Mammary epithelial cell (primary cell): ENCODE results near the gene SYNPO.

Experiments
- EZH2 ChIP-seq: IDR thresholded peaks from 2 replicates; pipeline ENCODE4 v1.6.1; 2012; ENCODE audit warnings: low read length, inconsistent platforms, borderline replicate concordance
- TF ChIP-seq, protein P1 (sequence below), 2 donors: IDR thresholded peaks in 1 of 2; conservative IDR thresholded peaks in 1 of 2; 2 replicates each; pipeline ENCODE4 v1.5.1; 2011 to 2012; ENCODE audit warnings: inconsistent platforms in 2 of 2, low read length in 2 of 2, mild to moderate bottlenecking in 2 of 2, control low read depth in 1 of 2, low read depth in 1 of 2; ENCODE audit not compliant: insufficient read depth in 1 of 2; ENCODE audit errors: extremely low read depth in 1 of 2

DNA sequence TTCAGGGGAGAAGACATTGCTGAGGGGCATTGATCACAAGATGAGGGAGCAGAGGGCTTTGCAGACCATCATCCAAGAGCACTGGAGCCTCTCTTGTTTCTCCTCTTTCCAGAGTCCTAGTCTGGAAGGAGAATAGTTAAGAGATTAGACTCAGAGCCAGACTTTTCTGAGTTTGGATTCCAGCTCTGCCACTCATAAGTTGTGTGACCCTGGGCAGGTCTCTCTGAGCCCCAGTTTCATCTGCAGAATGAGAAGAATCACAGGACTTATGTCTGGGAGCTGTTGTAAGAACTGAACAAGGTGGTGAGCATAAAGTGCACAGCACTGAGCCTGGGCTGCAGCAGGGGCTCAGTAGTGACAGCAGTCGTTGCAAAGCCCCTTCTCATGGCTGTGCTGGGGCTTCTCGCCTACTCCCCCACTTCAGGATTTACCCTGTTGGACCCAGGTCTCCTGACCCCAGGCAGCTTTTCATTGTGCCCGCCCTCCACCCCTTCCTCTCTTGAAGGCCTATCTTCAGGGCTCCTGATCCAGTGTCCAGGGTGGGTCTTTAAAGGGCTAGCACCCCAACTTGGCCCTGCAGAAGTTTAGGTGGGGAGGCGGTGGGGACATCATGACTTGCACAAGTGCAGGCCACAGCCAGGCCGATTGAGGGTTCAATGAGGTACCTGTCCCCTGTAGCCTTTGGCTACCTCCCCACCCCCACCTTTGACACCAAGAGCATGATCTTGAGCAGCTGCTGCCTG, 1.5 kb downstream of the SYNPO start:
- TF ChIP-seq EZH2, result no peak
- TF ChIP-seq, protein P1, sequence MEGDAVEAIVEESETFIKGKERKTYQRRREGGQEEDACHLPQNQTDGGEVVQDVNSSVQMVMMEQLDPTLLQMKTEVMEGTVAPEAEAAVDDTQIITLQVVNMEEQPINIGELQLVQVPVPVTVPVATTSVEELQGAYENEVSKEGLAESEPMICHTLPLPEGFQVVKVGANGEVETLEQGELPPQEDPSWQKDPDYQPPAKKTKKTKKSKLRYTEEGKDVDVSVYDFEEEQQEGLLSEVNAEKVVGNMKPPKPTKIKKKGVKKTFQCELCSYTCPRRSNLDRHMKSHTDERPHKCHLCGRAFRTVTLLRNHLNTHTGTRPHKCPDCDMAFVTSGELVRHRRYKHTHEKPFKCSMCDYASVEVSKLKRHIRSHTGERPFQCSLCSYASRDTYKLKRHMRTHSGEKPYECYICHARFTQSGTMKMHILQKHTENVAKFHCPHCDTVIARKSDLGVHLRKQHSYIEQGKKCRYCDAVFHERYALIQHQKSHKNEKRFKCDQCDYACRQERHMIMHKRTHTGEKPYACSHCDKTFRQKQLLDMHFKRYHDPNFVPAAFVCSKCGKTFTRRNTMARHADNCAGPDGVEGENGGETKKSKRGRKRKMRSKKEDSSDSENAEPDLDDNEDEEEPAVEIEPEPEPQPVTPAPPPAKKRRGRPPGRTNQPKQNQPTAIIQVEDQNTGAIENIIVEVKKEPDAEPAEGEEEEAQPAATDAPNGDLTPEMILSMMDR (conservative IDR thresholded peaks at IDR 0.05 in 1 of 2, IDR thresholded peaks at IDR 0.05 in 1 of 2; ENCODE audit: extremely low read depth in 1 of 2, insufficient read depth in 1 of 2, low read depth in 1 of 2, low read length in 2 of 2), result no peak
